RWPE2 (cell line): Measurements from ENCODE around the gene NAA80.

Experiments used
- ATAC-seq: fragments of 200-7000 bp; cut with Tn5 transposase; 3 replicates; pipeline ENCODE4 v1.9.1; 2021; ENCODE audit warnings: low read depth
- DNase-seq: peaks from one replicate; pipeline ENCODE4 v3.0.0-alpha.2; 2020; ENCODE audit warnings: low spot score
- H3K27ac ChIP-seq: fragments of 450-650 bp; 2 replicates; pipeline ENCODE4 v1.5.1; 2017; ENCODE audit warnings: mild to moderate bottlenecking; ENCODE audit not compliant: poor library complexity, severe bottlenecking
- H3K27me3 ChIP-seq: fragments of 250-450 bp; sonication (Bioruptor Pico); 2 replicates; pipeline ENCODE4 v1.5.1; 2021; ENCODE audit warnings: mild to moderate bottlenecking, moderate library complexity; ENCODE audit not compliant: insufficient read depth, poor library complexity, severe bottlenecking
- H3K36me3 ChIP-seq: fragments of 250-450 bp; sonication (Bioruptor Pico); 2 replicates; pipeline ENCODE4 v1.5.1; 2020; ENCODE audit warnings: low read depth, mild to moderate bottlenecking, moderate library complexity
- H3K4me1 ChIP-seq: fragments of 250-450 bp; sonication (Bioruptor Pico); 2 replicates; pipeline ENCODE4 v1.5.1; 2021; ENCODE audit warnings: mild to moderate bottlenecking, moderate library complexity; ENCODE audit not compliant: insufficient read depth, poor library complexity, severe bottlenecking
- H3K4me3 ChIP-seq: fragments of 250-450 bp; sonication (Bioruptor Pico); 2 replicates; pipeline ENCODE4 v1.5.1; 2021; ENCODE audit warnings: mild to moderate bottlenecking, moderate library complexity; ENCODE audit not compliant: severe bottlenecking
- H3K9me3 ChIP-seq: fragments of 250-450 bp; sonication (Bioruptor Pico); 2 replicates; pipeline ENCODE4 v1.5.1; 2021; ENCODE audit warnings: mild to moderate bottlenecking, moderate library complexity; ENCODE audit not compliant: severe bottlenecking
- TF ChIP-seq, protein P1 (sequence below): fragments of 450-650 bp; IDR thresholded peaks from one replicate; pipeline ENCODE4 v1.5.1; 2017; ENCODE audit warnings: mild to moderate bottlenecking, moderate library complexity; ENCODE audit not compliant: poor library complexity, severe bottlenecking

NAA80 gene

DNA sequence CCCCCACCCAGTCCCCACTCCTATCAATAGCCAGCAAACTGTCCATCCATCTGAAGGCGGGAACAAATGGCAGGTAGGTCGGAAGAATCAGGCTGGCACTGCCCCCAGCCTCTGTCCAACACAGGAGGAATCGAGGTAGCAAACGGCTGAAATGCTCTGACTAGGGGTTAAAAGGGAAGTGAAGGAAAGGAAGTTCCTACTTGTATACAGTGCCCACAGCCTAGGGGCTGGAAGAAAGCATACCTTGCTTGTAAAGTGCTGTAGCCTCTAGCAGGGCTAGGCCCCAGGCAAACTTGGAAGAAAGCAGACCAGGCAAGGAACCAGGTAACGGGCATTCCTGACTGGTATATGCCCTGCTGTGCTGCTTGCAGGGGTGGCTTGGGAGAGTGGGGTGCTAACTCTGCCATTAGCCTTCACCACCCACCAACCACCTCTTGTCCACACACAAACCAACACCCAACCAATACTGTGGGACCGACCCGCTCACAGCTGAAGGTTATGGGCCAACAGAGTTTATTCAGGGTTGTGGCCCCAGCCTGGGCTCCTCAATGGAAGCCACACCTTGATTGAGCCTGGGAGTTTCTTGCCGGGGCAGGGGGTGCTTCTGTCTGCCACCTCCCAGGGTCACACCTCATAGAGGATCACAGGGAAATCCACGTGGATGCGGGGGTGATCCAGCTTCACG is 26.4 kb upstream of the NAA80 start:
- DNase-seq (no peak), ATAC-seq (no peak)
- peaks cover 38% of the 10 kb centered on the region for H3K36me3 ChIP-seq
- TF ChIP-seq, protein P1, sequence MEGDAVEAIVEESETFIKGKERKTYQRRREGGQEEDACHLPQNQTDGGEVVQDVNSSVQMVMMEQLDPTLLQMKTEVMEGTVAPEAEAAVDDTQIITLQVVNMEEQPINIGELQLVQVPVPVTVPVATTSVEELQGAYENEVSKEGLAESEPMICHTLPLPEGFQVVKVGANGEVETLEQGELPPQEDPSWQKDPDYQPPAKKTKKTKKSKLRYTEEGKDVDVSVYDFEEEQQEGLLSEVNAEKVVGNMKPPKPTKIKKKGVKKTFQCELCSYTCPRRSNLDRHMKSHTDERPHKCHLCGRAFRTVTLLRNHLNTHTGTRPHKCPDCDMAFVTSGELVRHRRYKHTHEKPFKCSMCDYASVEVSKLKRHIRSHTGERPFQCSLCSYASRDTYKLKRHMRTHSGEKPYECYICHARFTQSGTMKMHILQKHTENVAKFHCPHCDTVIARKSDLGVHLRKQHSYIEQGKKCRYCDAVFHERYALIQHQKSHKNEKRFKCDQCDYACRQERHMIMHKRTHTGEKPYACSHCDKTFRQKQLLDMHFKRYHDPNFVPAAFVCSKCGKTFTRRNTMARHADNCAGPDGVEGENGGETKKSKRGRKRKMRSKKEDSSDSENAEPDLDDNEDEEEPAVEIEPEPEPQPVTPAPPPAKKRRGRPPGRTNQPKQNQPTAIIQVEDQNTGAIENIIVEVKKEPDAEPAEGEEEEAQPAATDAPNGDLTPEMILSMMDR: no peak
- H3K4me1 ChIP-seq: no peaks in the 10 kb centered on the region
- no peaks in the 10 kb centered on the region for H3K9me3 ChIP-seq
- no peak overlapping the region for H3K4me3 ChIP-seq
- no peaks in the 10 kb centered on the region for H3K27me3 ChIP-seq
- no peak overlapping the region for H3K27ac ChIP-seq

DNA sequence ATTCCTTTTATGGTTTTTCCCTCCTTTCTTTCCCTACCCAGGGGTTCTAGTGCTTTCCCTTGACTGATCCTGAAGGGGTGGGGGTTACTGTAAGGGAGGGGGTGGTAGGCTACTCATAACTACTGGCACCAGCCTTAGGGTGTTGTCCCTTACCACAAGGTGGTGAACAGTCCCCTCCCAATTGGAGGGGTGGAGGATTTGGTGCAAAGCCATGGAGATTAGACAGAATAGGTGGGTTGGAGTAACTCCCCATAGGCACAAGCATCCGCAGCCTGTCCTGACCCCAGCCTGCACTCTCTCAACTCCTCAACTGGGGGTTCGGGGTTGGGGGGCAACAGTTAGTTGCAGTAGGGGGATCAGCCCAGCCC is 25.9 kb upstream of the NAA80 start:
- ATAC-seq: no peak
- no peaks in the 10 kb centered on the region for H3K4me1 ChIP-seq
- TF ChIP-seq, protein P1: no peak

GRCh38 chr3:50324351-50325112 is 25.3 kb upstream of the NAA80 start:
- ATAC-seq (peak; percentile 34), DNase-seq (no peak)
- Histone ChIP-seq H3K4me1 (no peaks in the 10 kb centered on the region), H3K4me3 (no peak overlapping the region), H3K27me3 (no peaks in the 10 kb centered on the region), H3K36me3 (peaks cover 30% of the 10 kb centered on the region), H3K27ac (no peak overlapping the region), H3K9me3 (no peaks in the 10 kb centered on the region)
- TF ChIP-seq, protein P1: peak; percentile 86

More for the DNA sequence above, 25.9 kb upstream of the NAA80 start:
- no peak for DNase-seq
- Histone ChIP-seq H3K9me3 (no peaks in the 10 kb centered on the region), H3K4me3 (no peak overlapping the region), H3K36me3 (peaks cover 33% of the 10 kb centered on the region), H3K27ac (no peak overlapping the region), H3K27me3 (no peaks in the 10 kb centered on the region)

DNA sequence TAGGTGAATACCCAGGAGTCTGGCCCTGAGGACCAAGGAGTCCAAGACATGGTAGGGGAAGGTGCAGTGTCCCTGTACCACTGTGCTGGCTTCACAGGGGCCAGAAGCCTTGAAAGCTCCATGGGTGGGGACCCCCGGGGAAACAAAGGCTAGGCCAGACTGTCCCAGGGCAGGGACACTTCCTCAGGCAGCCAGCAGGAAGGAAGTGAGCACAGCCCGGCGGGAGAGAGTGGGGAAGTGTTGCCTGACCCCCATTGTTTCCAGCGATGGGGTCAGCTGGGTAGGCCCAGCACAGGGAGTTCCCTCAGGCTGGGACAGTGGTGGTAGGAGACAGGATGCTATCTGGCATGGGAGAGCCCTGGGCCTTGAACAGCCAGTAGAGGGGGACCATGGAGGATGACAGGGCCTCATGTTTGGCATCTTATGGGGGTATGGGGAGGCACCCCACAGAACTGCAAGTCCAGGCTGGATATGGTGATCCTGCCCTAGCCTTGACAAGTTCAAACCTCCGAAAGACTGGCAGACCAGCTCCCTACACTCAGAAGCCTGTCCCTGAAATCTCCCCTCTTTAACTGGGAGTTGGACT is 24.5 kb upstream of the NAA80 start:
- H3K4me1 ChIP-seq: no peaks in the 10 kb centered on the region
- H3K27ac ChIP-seq: peak overlapping the region; percentile 6
- TF ChIP-seq, protein P1: no peak
- H3K27me3 ChIP-seq: no peaks in the 10 kb centered on the region
- no peak overlapping the region for H3K4me3 ChIP-seq
- H3K36me3 ChIP-seq: peaks cover 34% of the 10 kb centered on the region
- ATAC-seq (no peak), DNase-seq (no peak)
- no peaks in the 10 kb centered on the region for H3K9me3 ChIP-seq
